ENCODE data around the gene ZSCAN2.

GRCh38 chr15:84572231-84572630 lies 28.6 kb upstream of the ZSCAN2 start:
- TF ChIP-seq CTCF (IDR thresholded peaks at IDR 0.05; ENCODE audit: low read length) (no peak), EZH2 (optimal IDR thresholded peaks at IDR 0.05; ENCODE audit: low read depth, low read length) (no peak)

All from MM.1S (cell line).